GM19395 (cell line): ENCODE results near the gene LFNG.
A peak's percentile ranks its signal among the peaks of the same experiment; 100 is the strongest.

Experiments used
- ATAC-seq: cut with Tn5 transposase; IDR thresholded peaks from one replicate; pipeline ENCODE4 v1.9.1; 2021; ENCODE audit warnings: mild to moderate bottlenecking, moderate library complexity; ENCODE audit not compliant: unreplicated experiment

Gene LFNG

GRCh38 chr7:2516194-2516555, 3.4 kb upstream of the LFNG start:
- no peak for ATAC-seq

GRCh38 chr7:2517026-2517425, 2.5 kb upstream of the LFNG start:
- no peak for ATAC-seq

- ATAC-seq, result no peak
Observed at GRCh38 chr7:2517678-2518507, 1.7 kb upstream of the LFNG start.

GRCh38 chr7:2518737-2519118, 846 bp upstream of the LFNG start:
- ATAC-seq, result no peak

- no peak for ATAC-seq
Observed at GRCh38 chr7:2520131-2520760, 672 bp downstream of the LFNG start.

GRCh38 chr7:2520761-2521290, 1.3 kb downstream of the LFNG start:
- no peak for ATAC-seq

GRCh38 chr7:2521341-2521745, 1.8 kb downstream of the LFNG start:
- no peak for ATAC-seq

- no peak for ATAC-seq
Observed at GRCh38 chr7:2521952-2522591, 2.5 kb downstream of the LFNG start.

- no peak for ATAC-seq
Observed at GRCh38 chr7:2522780-2523433, 3.3 kb downstream of the LFNG start.

GRCh38 chr7:2523461-2523936, 3.9 kb downstream of the LFNG start:
- ATAC-seq, result no peak

GRCh38 chr7:2523941-2524807, 4.6 kb downstream of the LFNG start:
- no peak for ATAC-seq

- no peak for ATAC-seq
Observed at GRCh38 chr7:2524808-2525657, 5.5 kb downstream of the LFNG start.

- ATAC-seq, result no peak
Observed at GRCh38 chr7:2525658-2526630, 6.4 kb downstream of the LFNG start.

- no peak for ATAC-seq
Observed at GRCh38 chr7:2526659-2527504, 7.3 kb downstream of the LFNG start.

GRCh38 chr7:2527505-2528467, 8.2 kb downstream of the LFNG start:
- no peak for ATAC-seq

GRCh38 chr7:2528481-2529095, 9.0 kb downstream of the LFNG start:
- peak; percentile 13 for ATAC-seq
